ENCODE measurements around the gene TRPM5.

Gene TRPM5

DNA sequence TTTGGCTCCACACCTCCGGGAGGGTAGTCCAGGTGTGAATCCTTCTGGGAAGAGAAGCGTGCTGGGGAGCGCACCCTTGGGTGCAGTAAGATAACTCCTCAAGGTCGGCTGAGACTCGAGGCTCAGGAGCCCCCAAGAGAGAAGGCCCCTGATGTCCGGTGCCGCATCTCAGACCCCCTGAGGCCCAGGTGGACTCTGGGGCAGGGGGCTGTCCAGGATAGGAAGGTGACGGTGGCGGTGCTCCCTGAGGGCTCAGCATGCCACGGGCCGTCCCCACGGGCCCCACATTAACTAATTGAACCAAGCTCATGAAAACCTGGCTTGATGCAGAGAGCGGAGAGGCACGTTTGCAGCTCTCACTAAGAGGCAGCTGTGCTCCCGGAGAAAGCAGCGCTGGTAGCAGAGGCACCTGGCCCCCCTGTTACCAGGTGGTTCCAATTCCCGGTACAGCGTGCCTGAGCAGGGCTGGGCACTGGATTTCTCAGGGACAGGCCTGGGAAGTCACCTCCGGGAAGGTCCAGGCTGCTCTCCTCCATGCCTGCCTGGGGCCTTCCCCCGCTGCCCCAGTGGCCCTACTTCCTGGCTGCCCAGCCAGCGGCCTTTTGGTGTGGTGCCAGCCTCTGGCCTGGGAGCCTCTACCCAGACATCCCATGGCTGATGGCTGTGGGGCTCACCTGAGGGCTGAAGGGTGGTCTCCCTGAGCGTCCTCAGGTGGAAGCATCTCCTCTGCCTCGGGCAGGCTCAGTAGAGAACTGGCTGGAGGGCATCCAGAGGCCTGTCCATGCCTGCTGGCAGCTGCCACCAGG, 1.6 kb upstream of the TRPM5 start:
- Histone ChIP-seq H3K9me3 (no peaks in the 10 kb centered on the region), H3K27me3 (peaks cover 0 to 86% of the 10 kb centered on the region in 2 donors), H3K27ac (no peak overlapping the region), H3K4me3 (peak overlapping the region; percentile 31 to 37), H3K36me3 (no peaks in the 10 kb centered on the region), H3K4me1 (peaks cover 0 to 22% (median 7%) of the 10 kb centered on the region in 4 donors)
- no peak for TF ChIP-seq CTCF (IDR thresholded peaks at IDR 0.05)
- intact Hi-C loops (cut with DNase I; ENCODE audit: low total_unique reads) = no loop called here
- no peak for DNase-seq

DNA sequence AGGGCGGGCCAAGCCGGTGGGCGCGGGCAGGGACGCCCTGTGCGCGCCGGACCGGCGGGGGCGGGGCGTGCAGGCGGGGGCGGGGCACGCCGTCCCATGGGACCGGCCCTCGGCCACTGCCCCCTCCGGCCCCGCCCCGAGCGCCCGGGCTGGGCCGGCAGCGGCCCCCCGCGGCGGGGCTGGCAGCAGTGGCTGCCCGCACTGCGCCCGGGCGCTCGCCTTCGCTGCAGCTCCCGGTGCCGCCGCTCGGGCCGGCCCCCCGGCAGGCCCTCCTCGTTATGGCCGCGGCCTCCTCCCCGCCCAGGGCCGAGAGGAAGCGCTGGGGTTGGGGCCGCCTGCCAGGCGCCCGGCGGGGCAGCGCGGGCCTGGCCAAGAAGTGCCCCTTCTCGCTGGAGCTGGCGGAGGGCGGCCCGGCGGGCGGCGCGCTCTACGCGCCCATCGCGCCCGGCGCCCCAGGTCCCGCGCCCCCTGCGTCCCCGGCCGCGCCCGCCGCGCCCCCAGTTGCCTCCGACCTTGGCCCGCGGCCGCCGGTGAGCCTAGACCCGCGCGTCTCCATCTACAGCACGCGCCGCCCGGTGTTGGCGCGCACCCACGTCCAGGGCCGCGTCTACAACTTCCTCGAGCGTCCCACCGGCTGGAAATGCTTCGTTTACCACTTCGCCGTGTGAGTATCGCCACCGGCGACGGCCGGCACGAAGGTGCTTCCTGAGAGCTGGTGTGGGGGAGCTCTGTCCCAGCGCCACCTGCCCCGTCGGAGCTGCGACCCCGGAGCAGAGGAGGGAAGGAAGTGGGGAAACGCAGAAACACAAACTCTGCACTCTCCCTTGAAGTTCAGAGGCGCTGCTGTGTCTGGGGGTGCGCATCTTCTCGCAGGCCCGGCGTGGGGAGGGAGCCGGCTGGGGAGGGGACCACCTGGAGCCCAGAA, 769 bp upstream of the TRPM5 start, which contains the start of gene KCNQ1:
Gene KCNQ1 (plus strand): TSS at position 188 of the 925 bp plus-strand sequence. CDS start 91 bp downstream, at position 279.
- H3K27ac ChIP-seq = no peak within 1 kb of the TSS
- H3K4me1 ChIP-seq = peaks cover 0 to 22% (median 7%) of the 10 kb centered on the region in 4 donors
- intact Hi-C loops (cut with DNase I; ENCODE audit: low total_unique reads) = no loop called here
- H3K9me3 ChIP-seq = no peaks in the 10 kb centered on the region
- DNase-seq = peak in 1 of 2 donors; percentile 61
- no peak for TF ChIP-seq CTCF (IDR thresholded peaks at IDR 0.05)
- peaks cover 0 to 88% of the 10 kb centered on the region in 2 donors for H3K27me3 ChIP-seq
- H3K4me3 ChIP-seq = peak within 1 kb of the TSS; percentile 31 to 37
- no peaks in the 10 kb centered on the region for H3K36me3 ChIP-seq

DNA sequence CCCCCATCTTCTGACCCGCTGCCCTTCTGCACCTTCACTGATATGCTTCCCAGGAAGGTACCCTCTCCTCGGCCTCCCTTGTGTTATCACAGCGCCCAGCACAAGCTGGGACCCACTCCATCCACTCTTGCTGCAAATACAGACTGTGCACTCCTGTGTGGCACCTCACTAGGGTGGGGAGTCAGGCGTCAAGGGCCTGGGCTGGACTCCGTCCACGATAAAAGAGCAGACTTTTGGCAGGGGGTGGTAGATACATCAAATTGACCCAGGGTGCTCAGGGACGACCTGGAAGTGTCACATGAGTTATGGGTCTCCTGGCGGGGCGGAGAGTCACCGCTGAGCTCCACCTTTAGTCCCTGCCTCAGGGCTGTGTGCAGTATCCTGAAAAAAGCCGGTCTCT, 908 bp downstream of the TRPM5 start:
- TF ChIP-seq CTCF (IDR thresholded peaks at IDR 0.05) = no peak
- Histone ChIP-seq H3K9me3 (no peaks in the 10 kb centered on the region), H3K27me3 (peaks cover 0 to 75% of the 10 kb centered on the region in 2 donors), H3K27ac (no peak overlapping the region), H3K4me3 (no peak overlapping the region), H3K4me1 (peaks cover 0 to 22% (median 7%) of the 10 kb centered on the region in 4 donors), H3K36me3 (no peaks in the 10 kb centered on the region)
- DNase-seq = peak in 1 of 2 donors; percentile 51
- intact Hi-C loops (cut with DNase I; ENCODE audit: low total_unique reads) = no loop called here

DNA sequence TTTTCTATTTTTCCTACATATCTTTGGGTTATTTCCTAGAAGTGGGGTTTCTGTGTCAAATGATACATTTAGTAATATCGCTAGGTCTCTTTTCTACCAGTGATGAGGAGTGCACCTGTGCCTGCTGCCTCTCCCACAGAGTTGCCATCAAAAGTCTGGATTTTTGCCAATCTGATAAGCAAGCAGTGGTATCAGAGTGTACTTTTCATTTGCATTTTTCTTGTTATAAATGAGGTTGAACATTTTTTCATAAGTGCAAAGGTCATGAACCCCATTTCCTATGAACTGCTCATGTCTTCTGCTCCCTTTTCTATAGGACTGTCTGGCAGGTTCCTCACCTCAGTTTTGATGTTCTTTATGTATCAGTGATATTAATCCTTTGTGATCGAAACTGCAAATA, 1.7 kb downstream of the TRPM5 start:
- no peak overlapping the region for H3K27ac ChIP-seq
- peaks cover 0 to 22% (median 7%) of the 10 kb centered on the region in 4 donors for H3K4me1 ChIP-seq
- TF ChIP-seq CTCF (IDR thresholded peaks at IDR 0.05) = no peak
- peaks cover 0 to 66% of the 10 kb centered on the region in 2 donors for H3K27me3 ChIP-seq
- intact Hi-C loops (cut with DNase I; ENCODE audit: low total_unique reads) = no loop called here
- no peak for DNase-seq
- no peaks in the 10 kb centered on the region for H3K36me3 ChIP-seq
- H3K9me3 ChIP-seq = no peaks in the 10 kb centered on the region
- no peak overlapping the region for H3K4me3 ChIP-seq

DNA sequence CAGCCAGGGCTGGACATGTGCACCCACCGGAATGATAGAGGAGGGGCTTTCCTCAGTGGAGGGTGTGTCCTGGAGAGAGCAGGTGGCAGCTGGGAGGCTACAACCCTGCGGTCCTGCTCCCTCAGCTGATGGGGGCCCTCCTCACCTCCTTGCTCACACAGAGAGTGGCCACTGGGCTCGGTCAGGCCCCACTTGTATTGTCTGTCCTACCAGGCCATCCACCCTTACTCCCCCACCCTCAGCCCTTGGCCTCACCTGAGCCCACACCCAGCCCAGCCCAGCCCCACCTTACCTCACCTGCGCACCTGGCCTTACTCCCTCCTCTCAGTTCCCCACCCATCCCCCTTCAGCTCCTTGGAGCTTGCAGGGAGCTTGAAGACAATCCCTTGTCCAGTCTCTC, 3.1 kb downstream of the TRPM5 start:
- H3K9me3 ChIP-seq = no peaks in the 10 kb centered on the region
- peaks cover 0 to 66% of the 10 kb centered on the region in 2 donors for H3K27me3 ChIP-seq
- H3K36me3 ChIP-seq = no peaks in the 10 kb centered on the region
- intact Hi-C loops (cut with DNase I; ENCODE audit: low total_unique reads) = no loop called here
- no peak overlapping the region for H3K4me3 ChIP-seq
- DNase-seq = peak in 1 of 2 donors; percentile 57
- TF ChIP-seq CTCF (IDR thresholded peaks at IDR 0.05) = no peak
- H3K4me1 ChIP-seq = peaks cover 0 to 15% (median 7%) of the 10 kb centered on the region in 4 donors
- H3K27ac ChIP-seq = no peak overlapping the region

Data from tibial artery (tissue), 4 donors.